GM21619 (cell line): ENCODE results near the gene CTNNBIP1.

Source experiments
- ATAC-seq: cut with Tn5 transposase; IDR thresholded peaks from one replicate; pipeline ENCODE4 v1.9.1; 2021; ENCODE audit not compliant: unreplicated experiment

CTNNBIP1 gene

GRCh38 chr1:9881838-9882249, 28.2 kb downstream of the CTNNBIP1 start:
- no peak for ATAC-seq

- no peak for ATAC-seq
These were observed 31.7 kb downstream of the CTNNBIP1 start for GRCh38 chr1:9878404-9878803.

- no peak for ATAC-seq
These were observed 32.1 kb downstream of the CTNNBIP1 start for GRCh38 chr1:9877962-9878361.

- no peak for ATAC-seq
These were observed 34.5 kb downstream of the CTNNBIP1 start for GRCh38 chr1:9875636-9876000.

GRCh38 chr1:9874959-9875635, 35.0 kb downstream of the CTNNBIP1 start:
- peak; percentile 67 for ATAC-seq

- no peak for ATAC-seq
These were observed 35.7 kb downstream of the CTNNBIP1 start for GRCh38 chr1:9874412-9874811.

- ATAC-seq = no peak
These were observed 36.1 kb downstream of the CTNNBIP1 start for GRCh38 chr1:9873992-9874391.

GRCh38 chr1:9873385-9873784, 36.7 kb downstream of the CTNNBIP1 start:
- ATAC-seq = no peak

- ATAC-seq = no peak
These were observed 37.5 kb downstream of the CTNNBIP1 start for GRCh38 chr1:9872430-9873165.

GRCh38 chr1:9871707-9872425, 38.2 kb downstream of the CTNNBIP1 start:
- ATAC-seq = no peak

- ATAC-seq = no peak
These were observed 39.0 kb downstream of the CTNNBIP1 start for GRCh38 chr1:9871021-9871420.

GRCh38 chr1:9870572-9870971, 39.5 kb downstream of the CTNNBIP1 start:
- ATAC-seq = no peak

- ATAC-seq = no peak
These were observed 40.2 kb downstream of the CTNNBIP1 start for GRCh38 chr1:9869831-9870251.

- ATAC-seq = no peak
These were observed 41.9 kb downstream of the CTNNBIP1 start for GRCh38 chr1:9868244-9868590.

GRCh38 chr1:9867408-9868243, 42.4 kb downstream of the CTNNBIP1 start:
- ATAC-seq = no peak

GRCh38 chr1:9866836-9867235, 43.2 kb downstream of the CTNNBIP1 start:
- no peak for ATAC-seq

GRCh38 chr1:9865724-9866123, 44.3 kb downstream of the CTNNBIP1 start:
- ATAC-seq = no peak

GRCh38 chr1:9863371-9863770, 46.7 kb downstream of the CTNNBIP1 start:
- no peak for ATAC-seq

GRCh38 chr1:9861360-9861759, 48.7 kb downstream of the CTNNBIP1 start:
- ATAC-seq = no peak

GRCh38 chr1:9860887-9861286, 49.2 kb downstream of the CTNNBIP1 start:
- ATAC-seq = no peak
